IMR-90 (cell line): ENCODE results near the gene GNG7.

ENCODE experiments used
- CEBPB ChIP-seq: IDR thresholded peaks from 2 replicates; pipeline ENCODE4 v1.6.1; 2012; ENCODE audit warnings: low read depth, low read length, improper control_type of control experiment
- CTCF ChIP-seq: conservative IDR thresholded peaks from 2 replicates; pipeline ENCODE4 v1.5.1; 2012; ENCODE audit warnings: mild to moderate bottlenecking, low read depth, low read length, improper control_type of control experiment
- POLR2A ChIP-seq: IDR thresholded peaks from 2 replicates; pipeline ENCODE4 v1.6.1; 2012; ENCODE audit warnings: mild to moderate bottlenecking, low read depth, low read length
- RAD21 ChIP-seq: IDR thresholded peaks from 2 replicates; pipeline ENCODE4 v1.6.1; 2012; ENCODE audit warnings: low read length, improper control_type of control experiment
- USF2 ChIP-seq: fragments of 150-350 bp; IDR thresholded peaks from 2 replicates; pipeline ENCODE4 v1.6.1; 2017; ENCODE audit warnings: mild to moderate bottlenecking, antibody characterized with exemption, low read length, low read depth

GRCh38 chr19:2724148-2724557 lies 21.7 kb upstream of the GNG7 start:
- no peak for TF ChIP-seq USF2
- TF ChIP-seq CTCF, result no peak
- TF ChIP-seq POLR2A, result no peak
- TF ChIP-seq CEBPB, result no peak
- no peak for TF ChIP-seq RAD21
